ENCODE measurements around the gene MACROD2. TPM values are rescaled to one million over a fixed set of nuclear protein-coding genes. Genes with fewer than 3 reads are reported as not detected.

Gene MACROD2
- total and polyA plus RNA-seq, 2 of the 4 experiments (the other 2 are of a cell fraction) = not detected

DNA sequence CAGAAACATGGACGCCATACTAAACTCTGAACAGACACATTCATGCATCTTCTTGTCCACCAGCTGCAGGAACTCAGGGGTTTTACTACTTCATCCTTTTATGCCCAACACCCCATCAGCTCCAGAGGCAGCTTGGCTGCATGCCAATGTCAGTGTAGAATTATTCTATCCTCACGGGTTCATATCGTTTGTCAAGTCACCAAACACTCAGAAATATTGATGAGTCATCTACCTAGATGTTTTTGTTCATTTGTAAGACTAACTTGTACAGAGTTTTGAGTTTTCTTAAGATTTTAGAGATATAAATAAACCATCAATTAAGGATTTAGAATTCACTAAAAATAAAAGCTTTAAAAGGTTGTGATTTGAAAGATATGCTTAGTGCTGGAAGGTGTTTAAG lies 932.8 kb downstream of the MACROD2 start:
- no peak for ATAC-seq (ENCODE audit: low read depth)
- TF ChIP-seq CTCF (conservative IDR thresholded peaks at IDR 0.05; ENCODE audit: low read depth, low read length) (no peak), NFE2L2 (IDR thresholded peaks at IDR 0.05; ENCODE audit: low read depth, low read length) (peak; percentile 60)
- CTCF ChIA-PET = interaction anchor here (0.6 kb wide), 1 partner anchor 108 kb away, joined by 9 read pairs; no protein-coding TSS in a partner anchor

More for the DNA sequence above, 932.8 kb downstream of the MACROD2 start:
- no peaks in the 10 kb centered on the region for H3K27me3 ChIP-seq (ENCODE audit: control insufficient read depth, insufficient read depth, low read length)
- H2BK5ac ChIP-seq (ENCODE audit: low read depth, low read length, poor library complexity, severe bottlenecking) = no peak overlapping the region
- H3K9ac ChIP-seq (ENCODE audit: low read depth, low read length) = no peak overlapping the region
- dilution Hi-C loops (cut with HindIII; ENCODE audit: low sequenced_read_pairs, unreplicated experiment) (no loop called here), intact Hi-C loops (cut with micrococcal nuclease) (no loop called here), in situ Hi-C loops (cut with MboI; ENCODE audit: low sequenced_read_pairs) (no loop called here)
- H2AK9ac ChIP-seq (replicated peaks; ENCODE audit: low read depth, low read length, poor library complexity) = no peak overlapping the region
- H2BK120ac ChIP-seq (ENCODE audit: low read depth, low read length) = no peak overlapping the region
- H3K9me1 ChIP-seq (ENCODE audit: insufficient read depth, low read length) = no peaks in the 10 kb centered on the region
- H3K36me3 ChIP-seq (ENCODE audit: control insufficient read depth, insufficient read depth, low read length) = no peaks in the 10 kb centered on the region
- no peak overlapping the region for H3K4ac ChIP-seq (ENCODE audit: low read depth, low read length)
- no peak for DNase-seq
- no peak overlapping the region for H2BK15ac ChIP-seq (ENCODE audit: low read depth, low read length)
- H2AFZ ChIP-seq (replicated peaks; ENCODE audit: low read length, poor library complexity) = no peak overlapping the region
- no CpG with 5 or more reads among the region's 3 CpGs for WGBS, 2 experiments (ENCODE audit: extremely low coverage in 2 of 2, insufficient read length in 1 of 2)
- H3K4me3 ChIP-seq (ENCODE audit: insufficient read depth, low read depth, low read length) = no peak overlapping the region
- POLR2A ChIA-PET (ENCODE audit: unreplicated experiment) = no interaction called here
- no peaks in the 10 kb centered on the region for H4K20me1 ChIP-seq (ENCODE audit: insufficient read depth, low read length)
- no TSS peak for BruUV-seq (replicated peaks)
- H3K18ac ChIP-seq (ENCODE audit: low read depth, low read length) = no peak overlapping the region
- no peaks in the 10 kb centered on the region for H3K4me1 ChIP-seq (ENCODE audit: control insufficient read depth, insufficient read depth, low read length)
- no peaks in the 10 kb centered on the region for H3K79me1 ChIP-seq (ENCODE audit: low read depth in 1 of 2, low read length in 2 of 2)
- no peak overlapping the region for H2BK20ac ChIP-seq (ENCODE audit: low read depth, low read length)
- no peak overlapping the region for H3K14ac ChIP-seq (replicated peaks; ENCODE audit: low read depth, low read length)
- no peak overlapping the region for H4K8ac ChIP-seq (ENCODE audit: low read depth in 2 of 2, low read length in 2 of 2)
- H4K91ac ChIP-seq (ENCODE audit: insufficient read depth, low read depth, low read length) = no peak overlapping the region
- H3K4me2 ChIP-seq (ENCODE audit: low read depth, low read length) = no peak overlapping the region
- no peak overlapping the region for H4K5ac ChIP-seq (ENCODE audit: low read depth, low read length)
- no peak overlapping the region for H3K27ac ChIP-seq (ENCODE audit: insufficient read depth, low read length)
- no peak overlapping the region for H2AK5ac ChIP-seq (ENCODE audit: low read depth, low read length)
- no peak overlapping the region for H3K23ac ChIP-seq (ENCODE audit: low read depth, low read length)
- H3K9me3 ChIP-seq (ENCODE audit: control insufficient read depth, insufficient read depth, low read length) = peaks cover 9% of the 10 kb centered on the region
- H3K56ac ChIP-seq (ENCODE audit: extremely low read depth, insufficient read depth, low read length) = no peak overlapping the region

Data from IMR-90 (cell line).